Lower leg skin (tissue), 4 donors: Measurements from ENCODE around the gene A2M. TPM values are rescaled to one million over a fixed set of nuclear protein-coding genes. Genes with fewer than 3 reads are reported as not detected.

Experiments used
- DNase-seq, 2 donors: peaks; one replicate each; pipeline ENCODE4 v3.0.0-alpha.2; 2019; ENCODE audit warnings: low spot score in 2 of 2
- H3K4me3 ChIP-seq: fragments of 200-600 bp; sonication (generic); 2 replicates; pipeline ENCODE4 v1.5.1; 2017; ENCODE audit warnings: mild to moderate bottlenecking, low read depth; ENCODE audit not compliant: poor library complexity, severe bottlenecking
- CTCF ChIP-seq, 3 donors: fragments of 450-650 bp; IDR thresholded peaks; one replicate each; pipeline ENCODE4 v1.5.1; 2016; ENCODE audit warnings: antibody characterized with exemption in 3 of 3, mild to moderate bottlenecking in 3 of 3, moderate library complexity in 2 of 3
- POLR2A ChIP-seq, 2 donors: fragments of 450-650 bp; IDR thresholded peaks; one replicate each; pipeline ENCODE4 v1.6.1; 2016 to 2017; ENCODE audit warnings: antibody characterized with exemption in 2 of 2, mild to moderate bottlenecking in 1 of 2, moderate library complexity in 1 of 2
- WGBS, 2 donors: methylation state at CpG; one replicate each; pipeline ENCODE4 v1.1.5; 2018; 5-methylcytosine and 5-hydroxymethylcytosine counted together
- intact Hi-C: fragments of 100-400 bp; cut with DNase I; formaldehyde crosslinking; loops from one replicate; pipeline ENCODE4 v1.15.0; 2023; ENCODE audit warnings: low total_unique reads
- total RNA-seq, 4 donors: library from RNA; depleted of rRNA; stranded (reverse); fragments of >200 nt; gene quantifications; one replicate each; pipeline ENCODE4 v1.1.0, GENCODE V29; 2016

The A2M gene
- total RNA-seq, 4 donors from 2014 or later, result 32.9 to 123 (median 49.6) TPM

DNA sequence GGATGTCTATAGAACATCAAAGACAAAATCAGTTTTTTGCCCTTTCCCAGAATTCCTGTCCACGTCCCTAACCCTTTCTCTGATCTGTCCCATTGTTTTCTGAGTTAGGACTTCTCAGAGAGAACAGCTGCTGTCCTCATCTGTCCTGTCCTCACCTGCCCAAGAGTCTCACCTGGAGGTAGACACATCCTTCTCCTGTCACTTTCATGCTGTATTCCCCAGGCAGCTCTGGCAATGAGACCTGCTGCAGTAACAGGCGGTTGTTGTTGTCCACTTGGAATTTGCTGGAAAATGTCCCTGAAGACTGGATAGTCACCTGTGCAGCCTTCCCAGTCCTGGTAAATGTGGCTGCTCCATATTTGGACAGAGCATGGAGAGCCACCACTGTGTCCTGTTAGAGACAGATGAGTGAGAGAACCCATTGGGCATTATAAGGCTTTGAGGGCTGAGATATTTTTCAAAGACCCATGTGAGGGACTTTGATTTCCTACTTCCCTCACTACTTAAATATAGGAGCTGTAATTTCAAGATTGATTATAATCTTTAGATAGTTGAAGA lies 43.2 kb downstream of the A2M start:
- H3K4me3 ChIP-seq, result no peak overlapping the region
- DNase-seq, result no peak
- intact Hi-C loops, result no loop called here
- TF ChIP-seq POLR2A (IDR thresholded peaks at IDR 0.05) (no peak), CTCF (IDR thresholded peaks at IDR 0.05) (no peak)
- 84 to 94% methylated on average over 2 of the region's 2 CpGs for WGBS, 2 donors

- TF ChIP-seq POLR2A (IDR thresholded peaks at IDR 0.05) (no peak), CTCF (IDR thresholded peaks at IDR 0.05) (no peak)
- intact Hi-C loops, result no loop called here
- no peak overlapping the region for H3K4me3 ChIP-seq
- DNase-seq, result no peak
- WGBS, 2 donors, result 92 to 96% methylated on average over 1 of the region's 1 CpG
Observed at GRCh38 chr12:9071969-9072368, 43.8 kb downstream of the A2M start.

GRCh38 chr12:9071518-9071917 lies 44.2 kb downstream of the A2M start:
- no peak overlapping the region for H3K4me3 ChIP-seq
- intact Hi-C loops, result no loop called here
- TF ChIP-seq POLR2A (IDR thresholded peaks at IDR 0.05), result no peak
- no peak for TF ChIP-seq CTCF (IDR thresholded peaks at IDR 0.05)
- DNase-seq, result no peak

- TF ChIP-seq POLR2A (IDR thresholded peaks at IDR 0.05) (no peak), CTCF (IDR thresholded peaks at IDR 0.05) (no peak)
- H3K4me3 ChIP-seq, result no peak overlapping the region
- WGBS, 2 donors, result 97% methylated on average over 5 of the region's 5 CpGs
- intact Hi-C loops, result no loop called here
- no peak for DNase-seq
Observed at GRCh38 chr12:9070351-9070750, 45.4 kb downstream of the A2M start.

- no peak for DNase-seq
- WGBS, 2 donors, result 86 to 88% methylated on average over 4 of the region's 4 CpGs
- TF ChIP-seq POLR2A (IDR thresholded peaks at IDR 0.05) (no peak), CTCF (IDR thresholded peaks at IDR 0.05) (no peak)
- no peak overlapping the region for H3K4me3 ChIP-seq
- intact Hi-C loops, result no loop called here
Observed at GRCh38 chr12:9068600-9068999, 47.1 kb downstream of the A2M start.

DNA sequence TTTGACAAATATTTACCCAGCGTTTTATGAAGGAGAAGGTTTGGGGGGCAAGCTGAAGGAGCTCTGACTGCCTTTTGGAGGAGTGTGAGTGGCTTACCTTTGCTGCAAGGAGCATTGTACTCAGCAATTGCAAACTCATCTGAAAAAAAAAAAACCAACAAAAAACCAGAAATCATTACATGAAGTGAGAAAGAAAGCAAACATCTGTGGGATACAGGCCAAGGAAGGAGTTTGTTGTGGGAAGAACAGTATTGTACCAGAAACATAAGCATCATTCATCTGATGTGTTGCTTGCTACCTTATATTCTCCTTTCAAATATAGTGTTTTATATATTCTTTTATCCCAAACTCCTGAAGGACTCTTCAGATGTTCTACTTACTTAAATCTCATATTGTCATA lies 47.6 kb downstream of the A2M start:
- WGBS, 2 donors, result 84 to 85% methylated on average over 1 of the region's 1 CpG
- TF ChIP-seq CTCF (IDR thresholded peaks at IDR 0.05), result no peak
- no peak for TF ChIP-seq POLR2A (IDR thresholded peaks at IDR 0.05)
- DNase-seq, result no peak
- intact Hi-C loops, result no loop called here
- H3K4me3 ChIP-seq, result no peak overlapping the region
